Stimulated activated CD8-positive, alpha-beta memory T cell treated with anti-CD3 and anti-CD28 coated beads, Interleukin-7, amount 100 ng/mL, for 4 hours (primary cell): Measurements from ENCODE around the gene MIEF1.
"Not testable (repeated sequence)": the region's sequence is repeated elsewhere in the genome, so short reads cannot be mapped to it uniquely, and the experiment has no call there.

ENCODE experiments used
- DNase-seq, 2 donors: peaks; one replicate each; pipeline ENCODE4 v3.0.0-alpha.2; 2020; ENCODE audit warnings: low read depth in 2 of 2

The MIEF1 gene

GRCh38 chr22:39512026-39512425, 9.9 kb downstream of the MIEF1 start:
- DNase-seq, result no peak

DNA sequence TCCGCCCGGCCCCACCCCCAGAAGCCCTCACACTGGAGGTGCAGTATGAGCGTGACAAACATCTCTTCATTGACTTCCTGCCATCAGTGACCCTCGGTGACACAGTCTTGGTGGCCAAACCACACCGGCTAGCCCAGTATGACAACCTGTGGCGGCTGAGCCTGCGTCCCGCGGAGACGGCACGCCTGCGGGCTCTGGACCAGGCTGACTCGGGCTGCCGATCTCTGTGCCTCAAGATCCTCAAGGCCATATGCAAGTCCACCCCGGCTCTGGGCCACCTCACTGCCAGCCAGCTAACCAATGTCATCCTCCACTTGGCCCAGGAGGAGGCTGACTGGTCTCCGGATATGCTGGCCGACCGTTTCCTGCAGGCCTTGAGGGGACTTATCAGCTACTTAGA, 11.7 kb downstream of the MIEF1 start:
- no peak for DNase-seq

DNA sequence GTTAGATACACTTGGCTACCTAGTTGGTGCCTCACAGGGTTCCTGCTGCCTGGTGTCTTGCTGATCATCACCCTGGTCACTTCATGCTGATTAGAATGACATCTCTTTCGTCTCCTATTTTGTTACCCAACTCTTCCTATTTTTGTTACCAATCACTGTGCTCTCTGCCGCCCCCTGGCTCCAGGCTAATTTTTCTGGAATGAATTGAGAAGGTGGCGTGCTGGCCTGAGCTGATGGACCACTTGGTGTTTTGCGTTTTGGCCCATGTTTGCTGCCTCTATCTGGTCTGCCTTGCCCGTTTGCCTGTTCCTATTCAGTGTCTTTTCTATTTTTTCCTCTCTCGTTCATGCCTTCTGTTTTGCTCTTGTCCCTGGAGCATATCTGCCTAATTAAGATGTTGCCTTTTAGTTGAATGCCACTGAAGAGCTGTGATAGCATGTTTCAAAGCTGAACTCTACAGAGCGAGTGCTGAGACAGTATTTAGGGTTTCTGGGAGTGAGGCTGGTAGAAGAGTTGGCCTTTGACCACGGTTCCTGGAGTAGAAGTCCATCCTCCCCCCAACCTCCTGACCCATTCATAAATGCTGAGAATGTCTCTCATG, 12.4 kb downstream of the MIEF1 start:
- no peak for DNase-seq

DNA sequence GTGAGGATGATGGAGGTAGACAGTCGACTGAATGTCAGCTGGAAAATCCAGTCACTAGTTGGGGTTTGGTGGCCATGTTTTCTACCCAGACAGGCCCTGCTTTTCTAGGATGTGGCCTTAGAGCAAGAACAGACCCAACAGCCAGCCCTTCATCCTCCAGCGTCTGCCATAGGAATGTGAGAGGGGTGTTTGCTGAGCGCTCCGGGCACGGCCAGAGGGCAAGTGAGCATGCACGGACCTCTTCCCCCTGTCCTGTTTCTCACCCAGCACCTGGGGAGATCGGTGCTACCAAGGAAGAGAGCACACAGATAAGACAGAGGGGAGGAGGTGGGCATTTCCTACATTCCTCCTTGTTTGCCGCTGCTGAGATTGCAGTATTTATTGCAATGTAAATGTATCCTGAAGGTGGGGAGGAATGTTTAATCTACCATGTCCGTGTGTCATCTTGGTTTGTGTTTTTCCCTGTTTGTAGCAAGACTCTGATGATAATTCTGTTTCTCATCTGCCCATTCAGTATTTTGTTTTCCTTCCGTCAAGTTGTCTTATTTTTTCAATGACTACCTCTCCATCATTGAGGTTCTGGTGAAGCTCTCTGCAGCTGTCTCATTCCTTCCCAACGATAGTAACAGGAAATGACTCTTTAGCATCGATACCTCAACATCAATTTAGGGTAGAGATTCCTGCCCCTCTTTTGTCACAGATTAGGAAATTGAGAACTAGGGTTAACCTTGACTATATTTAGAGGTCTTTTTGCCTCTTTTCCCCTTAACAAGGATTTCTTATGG, 13.4 kb downstream of the MIEF1 start:
- no peak for DNase-seq

GRCh38 chr22:39517470-39517869, 15.4 kb downstream of the MIEF1 start:
- DNase-seq, result no peak

- DNase-seq, result no peak
These were observed 16.2 kb downstream of the MIEF1 start for GRCh38 chr22:39518144-39518786.

- no peak for DNase-seq
These were observed 17.0 kb downstream of the MIEF1 start for GRCh38 chr22:39518996-39519680.

- DNase-seq, result peak; percentile 95
These were observed 17.7 kb downstream of the MIEF1 start for GRCh38 chr22:39519681-39520225.

GRCh38 chr22:39520226-39521105, 18.4 kb downstream of the MIEF1 start, which contains the start of gene ATF4:
TSS of gene ATF4 (plus strand) at chr22:39520562. CDS start at chr22:39521446, 884 bp downstream.
- DNase-seq, result peak; percentile 80 to 87

- DNase-seq, result not testable (repeated sequence)
These were observed 19.2 kb downstream of the MIEF1 start for GRCh38 chr22:39521106-39521885.

DNA sequence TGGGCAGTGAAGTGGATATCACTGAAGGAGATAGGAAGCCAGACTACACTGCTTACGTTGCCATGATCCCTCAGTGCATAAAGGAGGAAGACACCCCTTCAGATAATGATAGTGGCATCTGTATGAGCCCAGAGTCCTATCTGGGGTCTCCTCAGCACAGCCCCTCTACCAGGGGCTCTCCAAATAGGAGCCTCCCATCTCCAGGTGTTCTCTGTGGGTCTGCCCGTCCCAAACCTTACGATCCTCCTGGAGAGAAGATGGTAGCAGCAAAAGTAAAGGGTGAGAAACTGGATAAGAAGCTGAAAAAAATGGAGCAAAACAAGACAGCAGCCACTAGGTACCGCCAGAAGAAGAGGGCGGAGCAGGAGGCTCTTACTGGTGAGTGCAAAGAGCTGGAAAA, 20.0 kb downstream of the MIEF1 start:
- not testable (repeated sequence) for DNase-seq

DNA sequence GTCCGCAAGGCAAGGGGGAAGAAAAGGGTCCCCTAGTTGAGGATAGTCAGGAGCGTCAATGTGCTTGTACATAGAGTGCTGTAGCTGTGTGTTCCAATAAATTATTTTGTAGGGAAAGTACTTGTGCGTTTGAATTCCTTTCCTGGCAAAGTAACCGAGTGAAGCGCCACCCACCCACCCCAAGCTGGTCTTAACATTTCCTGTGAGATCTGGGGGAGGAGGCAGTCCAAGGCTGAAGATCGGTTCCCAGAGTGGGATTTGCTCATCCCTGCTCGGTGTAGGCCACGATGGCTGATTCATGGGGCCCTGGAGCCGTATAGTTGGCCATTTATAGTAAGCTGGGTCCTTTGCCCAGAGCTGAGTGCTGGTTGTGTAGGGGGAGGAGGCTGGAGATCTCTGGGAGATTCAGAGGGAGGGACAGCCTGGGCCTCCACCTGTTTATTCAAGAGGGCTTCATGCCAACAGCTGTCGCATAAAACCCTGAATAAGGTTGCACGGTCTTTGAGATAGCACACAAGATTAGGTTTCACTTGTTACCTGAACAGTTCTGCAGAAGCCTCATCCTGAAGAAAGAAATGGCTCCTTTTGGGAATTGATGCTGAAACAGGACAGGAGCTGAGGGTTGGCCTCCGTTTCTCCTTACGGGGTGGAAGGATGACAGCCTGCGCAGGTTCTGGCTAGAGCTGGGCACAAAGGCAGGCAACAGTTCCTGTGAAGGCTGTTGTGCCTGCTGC, 20.6 kb downstream of the MIEF1 start:
- no peak for DNase-seq

- DNase-seq, result no peak
These were observed 22.1 kb downstream of the MIEF1 start for GRCh38 chr22:39524089-39524752.

DNA sequence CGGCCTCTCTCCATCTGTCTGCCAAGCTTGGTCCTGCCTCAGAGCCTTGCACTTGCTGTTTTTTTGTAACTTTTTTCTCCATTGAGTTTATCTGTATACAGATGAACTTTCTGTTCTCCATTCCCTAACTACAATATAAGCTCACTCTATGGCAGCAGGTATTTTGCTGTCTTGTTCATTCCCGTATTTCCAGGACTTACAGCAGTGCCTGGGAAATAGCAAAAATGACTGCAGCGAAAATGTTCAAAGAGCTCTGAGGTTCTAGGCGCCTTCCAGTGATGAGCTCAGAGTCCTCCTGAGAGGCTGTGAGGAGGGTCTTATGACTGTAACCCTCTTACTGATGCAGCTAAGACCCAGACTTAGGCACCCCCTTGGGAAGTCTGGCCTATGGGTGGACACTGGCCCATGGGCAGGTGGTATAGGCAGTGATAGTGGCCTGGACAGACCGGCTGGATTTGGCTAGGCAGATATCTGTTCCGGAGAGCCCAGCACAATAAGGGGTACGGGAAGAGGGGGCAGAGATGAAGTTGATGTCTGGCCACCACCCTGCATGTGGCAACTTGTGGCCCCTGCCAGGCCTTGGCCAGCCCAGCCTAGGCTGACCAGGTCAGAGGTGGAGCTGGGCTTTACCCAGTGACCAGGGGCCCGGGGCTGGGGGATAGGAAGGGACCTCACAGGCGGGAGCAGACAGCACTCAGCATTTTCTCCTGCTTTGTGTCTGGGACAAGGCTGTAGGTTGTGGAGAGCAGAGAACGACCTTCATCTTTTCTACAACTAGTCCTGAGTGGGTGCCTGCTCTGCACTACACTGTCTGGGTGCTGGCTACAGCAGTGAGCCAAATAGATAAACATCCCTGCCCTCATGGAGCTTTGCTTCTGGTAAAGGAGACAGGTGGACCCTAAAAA, 22.9 kb downstream of the MIEF1 start:
- no peak for DNase-seq

GRCh38 chr22:39525658-39525975, 23.5 kb downstream of the MIEF1 start:
- no peak for DNase-seq

DNA sequence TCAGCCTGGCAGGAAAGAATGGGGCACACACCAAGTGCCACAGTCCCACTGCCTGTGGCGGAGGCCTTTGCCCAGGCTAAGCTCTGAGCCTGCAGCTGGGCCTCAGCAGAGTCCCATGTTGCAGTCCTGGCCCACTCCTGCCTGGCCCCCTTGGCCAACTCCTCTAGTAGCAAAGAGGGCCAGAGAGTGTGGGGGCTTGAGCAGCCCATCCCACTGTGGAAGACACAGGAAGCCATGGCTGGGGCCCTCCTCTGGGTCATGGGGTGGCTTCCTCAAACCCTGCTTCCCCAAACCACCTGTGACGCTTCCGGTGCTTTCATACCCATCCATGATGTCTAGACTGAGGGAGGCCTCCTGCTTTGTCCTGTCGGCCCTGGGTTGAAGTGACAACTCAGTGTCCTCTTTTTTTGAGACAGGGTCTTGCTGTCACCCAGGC, 24.7 kb downstream of the MIEF1 start:
- DNase-seq, result no peak

GRCh38 chr22:39527481-39527961, 25.4 kb downstream of the MIEF1 start:
- no peak for DNase-seq
